Measurements from ENCODE around the gene SCLY. TPM values are rescaled to one million over a fixed set of nuclear protein-coding genes. Genes with fewer than 3 reads are reported as not detected.

The SCLY gene
- total RNA-seq, 1 experiment from 2014 or later = 68.4 TPM

DNA sequence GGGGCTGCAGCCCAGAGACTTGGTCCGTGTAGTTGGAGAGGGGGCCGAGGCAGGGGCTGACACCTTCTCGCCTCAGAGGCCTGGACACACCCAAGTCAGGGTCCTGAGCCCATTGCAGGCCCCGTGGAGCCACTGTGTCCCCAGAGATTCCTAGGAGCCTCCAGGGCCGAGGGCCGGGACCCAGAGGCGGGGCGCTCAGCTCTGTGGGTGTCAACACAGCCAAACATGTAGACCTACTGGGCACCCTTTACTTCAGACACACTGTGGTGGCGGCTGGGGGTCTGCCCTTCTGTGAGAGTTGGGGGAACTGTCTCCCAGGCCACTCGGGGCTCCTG, 38.9 kb downstream of the SCLY start:
- ChIA-PET POLR2A (interaction anchor here (2.2 kb wide), 1 partner anchor 9 kb away, joined by 8 read pairs; no protein-coding TSS in a partner anchor), CTCF (interaction anchor here (0.8 to 1.6 kb wide), 2 partner anchors 10 to 40 kb away, joined by 4 to 6 read pairs; no protein-coding TSS in a partner anchor)
- TF ChIP-seq HMGA2 (CRISPR knock-in tag; IDR thresholded peaks at IDR 0.05) (no peak), ZNF232 (CRISPR knock-in tag; IDR thresholded peaks at IDR 0.05) (no peak), JUN (CRISPR knock-in tag; IDR thresholded peaks at IDR 0.05) (no peak), SMAD3 (CRISPR knock-in tag; IDR thresholded peaks at IDR 0.05; ENCODE audit: borderline replicate concordance) (no peak), CBFB (CRISPR knock-in tag; IDR thresholded peaks at IDR 0.05; ENCODE audit: low read depth) (no peak), ZNF263 (CRISPR knock-in tag; IDR thresholded peaks at IDR 0.05; ENCODE audit: low read depth) (no peak), CREB1 (CRISPR knock-in tag; IDR thresholded peaks at IDR 0.05) (no peak), ELF4 (CRISPR knock-in tag; IDR thresholded peaks at IDR 0.05; ENCODE audit: low read depth) (no peak), ZNF138 (CRISPR knock-in tag; conservative IDR thresholded peaks at IDR 0.05) (no peak), ZNF416 (CRISPR knock-in tag; IDR thresholded peaks at IDR 0.05) (no peak), NFATC4 (CRISPR knock-in tag; IDR thresholded peaks at IDR 0.05) (no peak)
- TF ChIP-seq, protein P1, sequence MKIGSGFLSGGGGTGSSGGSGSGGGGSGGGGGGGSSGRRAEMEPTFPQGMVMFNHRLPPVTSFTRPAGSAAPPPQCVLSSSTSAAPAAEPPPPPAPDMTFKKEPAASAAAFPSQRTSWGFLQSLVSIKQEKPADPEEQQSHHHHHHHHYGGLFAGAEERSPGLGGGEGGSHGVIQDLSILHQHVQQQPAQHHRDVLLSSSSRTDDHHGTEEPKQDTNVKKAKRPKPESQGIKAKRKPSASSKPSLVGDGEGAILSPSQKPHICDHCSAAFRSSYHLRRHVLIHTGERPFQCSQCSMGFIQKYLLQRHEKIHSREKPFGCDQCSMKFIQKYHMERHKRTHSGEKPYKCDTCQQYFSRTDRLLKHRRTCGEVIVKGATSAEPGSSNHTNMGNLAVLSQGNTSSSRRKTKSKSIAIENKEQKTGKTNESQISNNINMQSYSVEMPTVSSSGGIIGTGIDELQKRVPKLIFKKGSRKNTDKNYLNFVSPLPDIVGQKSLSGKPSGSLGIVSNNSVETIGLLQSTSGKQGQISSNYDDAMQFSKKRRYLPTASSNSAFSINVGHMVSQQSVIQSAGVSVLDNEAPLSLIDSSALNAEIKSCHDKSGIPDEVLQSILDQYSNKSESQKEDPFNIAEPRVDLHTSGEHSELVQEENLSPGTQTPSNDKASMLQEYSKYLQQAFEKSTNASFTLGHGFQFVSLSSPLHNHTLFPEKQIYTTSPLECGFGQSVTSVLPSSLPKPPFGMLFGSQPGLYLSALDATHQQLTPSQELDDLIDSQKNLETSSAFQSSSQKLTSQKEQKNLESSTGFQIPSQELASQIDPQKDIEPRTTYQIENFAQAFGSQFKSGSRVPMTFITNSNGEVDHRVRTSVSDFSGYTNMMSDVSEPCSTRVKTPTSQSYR (CRISPR knock-in tag; IDR thresholded peaks at IDR 0.05) = no peak
- TF ChIP-seq, protein P2, sequence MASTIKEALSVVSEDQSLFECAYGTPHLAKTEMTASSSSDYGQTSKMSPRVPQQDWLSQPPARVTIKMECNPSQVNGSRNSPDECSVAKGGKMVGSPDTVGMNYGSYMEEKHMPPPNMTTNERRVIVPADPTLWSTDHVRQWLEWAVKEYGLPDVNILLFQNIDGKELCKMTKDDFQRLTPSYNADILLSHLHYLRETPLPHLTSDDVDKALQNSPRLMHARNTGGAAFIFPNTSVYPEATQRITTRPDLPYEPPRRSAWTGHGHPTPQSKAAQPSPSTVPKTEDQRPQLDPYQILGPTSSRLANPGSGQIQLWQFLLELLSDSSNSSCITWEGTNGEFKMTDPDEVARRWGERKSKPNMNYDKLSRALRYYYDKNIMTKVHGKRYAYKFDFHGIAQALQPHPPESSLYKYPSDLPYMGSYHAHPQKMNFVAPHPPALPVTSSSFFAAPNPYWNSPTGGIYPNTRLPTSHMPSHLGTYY (CRISPR knock-in tag; IDR thresholded peaks at IDR 0.05) = no peak
- TF ChIP-seq, protein P3, sequence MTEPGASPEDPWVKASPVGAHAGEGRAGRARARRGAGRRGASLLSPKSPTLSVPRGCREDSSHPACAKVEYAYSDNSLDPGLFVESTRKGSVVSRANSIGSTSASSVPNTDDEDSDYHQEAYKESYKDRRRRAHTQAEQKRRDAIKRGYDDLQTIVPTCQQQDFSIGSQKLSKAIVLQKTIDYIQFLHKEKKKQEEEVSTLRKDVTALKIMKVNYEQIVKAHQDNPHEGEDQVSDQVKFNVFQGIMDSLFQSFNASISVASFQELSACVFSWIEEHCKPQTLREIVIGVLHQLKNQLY (CRISPR knock-in tag; IDR thresholded peaks at IDR 0.05) = no peak
- TF ChIP-seq, protein P4, sequence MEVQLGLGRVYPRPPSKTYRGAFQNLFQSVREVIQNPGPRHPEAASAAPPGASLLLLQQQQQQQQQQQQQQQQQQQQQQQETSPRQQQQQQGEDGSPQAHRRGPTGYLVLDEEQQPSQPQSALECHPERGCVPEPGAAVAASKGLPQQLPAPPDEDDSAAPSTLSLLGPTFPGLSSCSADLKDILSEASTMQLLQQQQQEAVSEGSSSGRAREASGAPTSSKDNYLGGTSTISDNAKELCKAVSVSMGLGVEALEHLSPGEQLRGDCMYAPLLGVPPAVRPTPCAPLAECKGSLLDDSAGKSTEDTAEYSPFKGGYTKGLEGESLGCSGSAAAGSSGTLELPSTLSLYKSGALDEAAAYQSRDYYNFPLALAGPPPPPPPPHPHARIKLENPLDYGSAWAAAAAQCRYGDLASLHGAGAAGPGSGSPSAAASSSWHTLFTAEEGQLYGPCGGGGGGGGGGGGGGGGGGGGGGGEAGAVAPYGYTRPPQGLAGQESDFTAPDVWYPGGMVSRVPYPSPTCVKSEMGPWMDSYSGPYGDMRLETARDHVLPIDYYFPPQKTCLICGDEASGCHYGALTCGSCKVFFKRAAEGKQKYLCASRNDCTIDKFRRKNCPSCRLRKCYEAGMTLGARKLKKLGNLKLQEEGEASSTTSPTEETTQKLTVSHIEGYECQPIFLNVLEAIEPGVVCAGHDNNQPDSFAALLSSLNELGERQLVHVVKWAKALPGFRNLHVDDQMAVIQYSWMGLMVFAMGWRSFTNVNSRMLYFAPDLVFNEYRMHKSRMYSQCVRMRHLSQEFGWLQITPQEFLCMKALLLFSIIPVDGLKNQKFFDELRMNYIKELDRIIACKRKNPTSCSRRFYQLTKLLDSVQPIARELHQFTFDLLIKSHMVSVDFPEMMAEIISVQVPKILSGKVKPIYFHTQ (CRISPR knock-in tag; IDR thresholded peaks at IDR 0.05) = no peak
- Mint-ChIP-seq H3K9me3 (no peaks in the 10 kb centered on the region), H3K36me3 (peaks cover 6% of the 10 kb centered on the region), H3K27ac (no peak overlapping the region), H3K4me1 (peaks cover 36% of the 10 kb centered on the region), H3K4me3 (no peak overlapping the region), H3K27me3 (ENCODE audit: low read depth) (no peaks in the 10 kb centered on the region)
- DNase-seq (ENCODE audit: low spot score) (no peak), ATAC-seq (no peak)

DNA sequence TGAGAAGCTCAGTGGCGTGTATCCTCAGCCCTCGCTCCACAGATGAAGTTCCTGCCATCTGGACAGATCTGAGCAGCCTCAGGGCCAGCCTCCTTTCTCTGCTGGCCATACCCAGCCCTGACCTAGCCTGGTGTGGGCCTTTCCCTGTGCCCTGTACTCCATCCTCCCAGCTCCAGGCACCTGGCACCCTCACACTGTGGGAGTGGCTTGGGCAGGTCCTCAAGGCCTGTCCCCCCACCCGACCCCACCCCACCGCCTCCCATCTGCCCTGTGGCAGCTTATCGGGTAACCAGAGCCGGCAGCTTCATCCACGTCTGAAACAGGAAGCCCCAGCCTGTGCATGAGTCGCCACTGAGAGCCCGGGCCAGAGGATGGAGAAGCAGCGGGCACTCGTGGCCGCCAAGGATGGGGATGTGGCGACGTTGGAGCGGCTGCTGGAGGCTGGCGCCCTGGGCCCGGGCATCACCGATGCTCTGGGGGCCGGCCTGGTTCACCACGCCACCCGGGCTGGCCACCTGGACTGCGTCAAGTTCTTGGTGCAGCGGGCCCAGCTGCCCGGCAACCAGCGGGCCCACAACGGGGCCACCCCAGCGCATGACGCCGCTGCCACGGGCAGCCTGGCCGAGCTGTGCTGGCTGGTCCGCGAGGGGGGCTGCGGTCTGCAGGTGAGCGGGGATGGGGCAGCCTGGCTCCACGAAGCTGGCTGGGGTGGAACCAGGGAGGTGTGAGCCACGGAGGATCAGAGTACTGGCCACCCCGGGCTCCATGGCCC, 39.4 kb downstream of the SCLY start, which contains the start of gene ESPNL:
ESPNL (plus strand) TSS at position 292 of the 772 bp plus-strand sequence; CDS start at position 372, 80 bp downstream.
- CTCF ChIA-PET = interaction anchor here (0.6 to 1.6 kb wide), 5 partner anchors 9 to 690 kb away, joined by 3 to 6 read pairs (median 4); no protein-coding TSS in a partner anchor

More for the DNA sequence above, 39.4 kb downstream of the SCLY start, which contains the start of gene ESPNL:
- DNase-seq (ENCODE audit: low spot score) (no peak), ATAC-seq (no peak)
- POLR2A ChIA-PET = no interaction called here
- Mint-ChIP-seq H3K4me1 (peaks cover 32% of the 10 kb centered on the region), H3K27me3 (ENCODE audit: low read depth) (no peaks in the 10 kb centered on the region), H3K4me3 (no peak within 1 kb of the TSS), H3K27ac (0 out of 2 replicates have a peak within 1 kb of the TSS, but pooled peaks have one; percentile 36), H3K9me3 (no peaks in the 10 kb centered on the region), H3K36me3 (peaks cover 2% of the 10 kb centered on the region; the same call in 1 of the 2 replicates)
- TF ChIP-seq, protein P5, sequence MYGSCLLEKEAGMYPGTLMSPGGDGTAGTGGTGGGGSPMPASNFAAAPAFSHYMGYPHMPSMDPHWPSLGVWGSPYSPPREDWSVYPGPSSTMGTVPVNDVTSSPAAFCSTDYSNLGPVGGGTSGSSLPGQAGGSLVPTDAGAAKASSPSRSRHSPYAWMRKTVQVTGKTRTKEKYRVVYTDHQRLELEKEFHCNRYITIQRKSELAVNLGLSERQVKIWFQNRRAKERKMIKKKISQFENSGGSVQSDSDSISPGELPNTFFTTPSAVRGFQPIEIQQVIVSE (CRISPR knock-in tag; IDR thresholded peaks at IDR 0.05; ENCODE audit: borderline replicate concordance) = no peak
